HG02840 (cell line): ENCODE data around the gene TSPAN11.
"Not testable (repeated sequence)": the region's sequence is repeated elsewhere in the genome, so short reads cannot be mapped to it uniquely, and the experiment has no call there.

Experiments
- ATAC-seq: cut with Tn5 transposase; IDR thresholded peaks from one replicate; pipeline ENCODE4 v1.9.1; 2021; ENCODE audit warnings: mild to moderate bottlenecking, moderate library complexity, moderate number of reproducible peaks; ENCODE audit not compliant: unreplicated experiment, low FRiP score

TSPAN11 gene, protein sequence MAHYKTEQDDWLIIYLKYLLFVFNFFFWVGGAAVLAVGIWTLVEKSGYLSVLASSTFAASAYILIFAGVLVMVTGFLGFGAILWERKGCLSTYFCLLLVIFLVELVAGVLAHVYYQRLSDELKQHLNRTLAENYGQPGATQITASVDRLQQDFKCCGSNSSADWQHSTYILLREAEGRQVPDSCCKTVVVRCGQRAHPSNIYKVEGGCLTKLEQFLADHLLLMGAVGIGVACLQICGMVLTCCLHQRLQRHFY

GRCh38 chr12:30926243-30927221 lies at the start of gene TSPAN11:
TSPAN11 (plus strand) TSS chr12:30926748; CDS start chr12:30953992, 27,244 bp downstream.
- ATAC-seq: no peak

DNA sequence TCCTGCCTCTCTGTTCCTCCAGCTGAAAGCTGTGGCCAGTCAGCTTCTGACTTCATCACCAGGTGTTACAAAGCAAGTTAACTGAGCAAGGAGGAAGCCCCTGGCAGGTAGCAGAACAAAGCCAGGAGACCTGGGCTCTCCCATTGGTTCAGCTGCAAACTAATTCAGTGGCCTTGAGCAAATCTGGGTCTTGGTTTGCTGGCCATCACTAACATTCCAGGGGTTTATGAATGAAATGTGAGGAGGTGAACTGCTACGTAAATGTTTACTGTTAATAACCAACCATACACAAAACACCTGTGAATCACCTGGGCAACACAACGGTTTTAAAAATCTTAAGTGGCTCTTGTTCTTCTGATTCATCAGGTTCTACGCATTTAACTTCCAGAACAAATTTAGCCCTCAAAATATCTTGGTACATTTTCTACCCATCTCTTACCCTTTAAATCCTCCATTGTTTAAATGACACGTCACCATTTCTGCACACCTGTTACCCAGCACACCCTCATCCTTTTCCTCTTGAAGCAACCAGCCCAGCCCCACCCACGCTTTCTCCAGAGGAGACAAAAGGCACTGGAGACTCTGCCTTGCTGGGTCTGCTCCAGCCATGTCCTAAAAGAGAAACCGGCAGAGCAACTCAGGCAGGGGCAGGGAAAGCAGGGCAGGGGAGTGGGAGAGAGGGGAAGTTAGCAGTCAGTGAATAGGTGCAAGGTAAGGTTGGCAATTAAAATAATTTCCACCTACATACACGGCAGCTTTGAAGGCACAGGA lies 49.3 kb upstream of the TSPAN11 start:
- no peak for ATAC-seq

- ATAC-seq: no peak
Measured at GRCh38 chr12:30878024-30878423, 48.5 kb upstream of the TSPAN11 start.

DNA sequence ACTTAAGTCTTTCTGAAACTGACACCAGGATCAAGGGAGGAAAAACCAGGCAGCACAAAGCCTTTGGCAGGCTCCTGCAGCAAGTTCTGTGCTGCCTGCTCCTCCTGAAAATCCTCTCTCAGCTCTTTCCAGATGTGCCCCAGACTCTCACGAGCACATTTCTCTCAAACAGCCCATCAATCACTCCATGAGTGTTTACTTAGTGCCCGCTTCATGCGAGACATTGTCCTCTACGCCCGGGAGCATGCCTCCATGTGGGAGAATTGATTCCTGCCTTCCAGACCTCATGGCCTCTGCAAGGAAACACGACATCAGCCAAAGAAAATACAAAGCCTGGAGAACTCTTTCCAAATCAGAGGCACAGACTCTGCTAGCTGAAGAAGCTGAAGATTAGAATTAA lies 46.5 kb upstream of the TSPAN11 start:
- no peak for ATAC-seq

DNA sequence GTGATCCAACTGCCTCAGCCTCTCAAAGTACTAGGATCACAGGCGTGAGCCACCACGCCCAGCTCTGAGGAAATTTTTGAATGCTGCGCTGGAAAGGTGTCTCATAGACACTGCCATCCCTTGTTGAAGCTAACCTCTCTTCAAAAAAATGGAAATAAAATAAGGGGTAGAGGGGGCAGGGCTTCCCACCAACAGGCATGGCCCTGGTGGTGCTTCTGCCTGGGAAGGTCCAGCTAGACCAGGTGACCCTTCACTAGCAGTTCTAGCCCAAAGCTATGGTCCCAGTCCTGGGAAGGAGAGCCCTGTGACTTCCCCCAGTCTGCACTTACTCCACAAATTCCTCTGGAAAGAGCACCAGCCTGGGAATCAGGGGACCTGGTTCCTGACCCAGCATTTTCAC lies 45.7 kb upstream of the TSPAN11 start:
- ATAC-seq: no peak

GRCh38 chr12:30882706-30883105 lies 43.8 kb upstream of the TSPAN11 start:
- no peak for ATAC-seq

- no peak for ATAC-seq
Measured at GRCh38 chr12:30884799-30885198, 41.7 kb upstream of the TSPAN11 start.

- no peak for ATAC-seq
Measured at GRCh38 chr12:30885321-30885720, 41.2 kb upstream of the TSPAN11 start.

- no peak for ATAC-seq
Measured at GRCh38 chr12:30887226-30887625, 39.3 kb upstream of the TSPAN11 start.

GRCh38 chr12:30888241-30888640 lies 38.3 kb upstream of the TSPAN11 start:
- no peak for ATAC-seq

- ATAC-seq: not testable (repeated sequence)
Measured at GRCh38 chr12:30894531-30894930, 32.0 kb upstream of the TSPAN11 start.

GRCh38 chr12:30896461-30896860 lies 30.1 kb upstream of the TSPAN11 start:
- no peak for ATAC-seq

DNA sequence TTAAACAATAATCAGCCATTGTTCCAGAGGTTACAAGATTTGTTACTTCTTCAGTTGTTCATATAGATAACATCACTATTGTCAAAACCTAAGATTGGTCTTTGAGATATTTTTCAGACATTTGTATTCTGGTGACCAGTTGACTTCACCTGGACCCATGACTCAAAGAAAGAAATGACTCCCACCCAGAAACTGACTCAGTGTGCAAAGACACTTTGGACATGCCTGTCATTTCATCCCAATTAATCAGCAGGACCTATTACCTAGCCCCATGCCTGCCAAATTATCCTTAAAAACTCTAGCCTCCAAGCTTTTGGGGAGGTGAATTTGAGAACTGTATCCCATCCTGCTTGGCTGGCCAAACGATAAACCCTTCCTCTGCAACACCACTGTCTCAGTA lies 27.7 kb upstream of the TSPAN11 start:
- no peak for ATAC-seq

DNA sequence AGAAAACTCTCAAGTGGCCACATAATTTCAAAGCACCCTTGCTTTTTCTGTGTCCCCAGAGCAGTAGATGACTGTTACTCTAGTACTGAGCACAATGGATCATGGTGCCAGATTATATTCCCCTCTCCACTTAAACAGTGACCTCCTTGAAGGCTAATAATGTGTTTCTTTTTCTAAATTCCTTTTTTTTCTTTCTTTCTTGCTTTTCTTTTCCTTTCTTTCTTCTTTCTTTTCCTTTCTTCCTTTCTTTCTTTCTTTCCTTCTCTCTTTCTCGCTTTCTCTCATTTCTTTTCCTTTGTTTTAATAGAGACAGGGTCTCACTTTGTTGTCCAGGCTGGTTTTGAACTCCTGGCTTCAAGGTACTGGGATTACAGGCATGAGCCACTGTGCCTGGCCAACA lies 26.2 kb upstream of the TSPAN11 start:
- ATAC-seq: no peak

GRCh38 chr12:30902001-30902400 lies 24.5 kb upstream of the TSPAN11 start:
- ATAC-seq: no peak

DNA sequence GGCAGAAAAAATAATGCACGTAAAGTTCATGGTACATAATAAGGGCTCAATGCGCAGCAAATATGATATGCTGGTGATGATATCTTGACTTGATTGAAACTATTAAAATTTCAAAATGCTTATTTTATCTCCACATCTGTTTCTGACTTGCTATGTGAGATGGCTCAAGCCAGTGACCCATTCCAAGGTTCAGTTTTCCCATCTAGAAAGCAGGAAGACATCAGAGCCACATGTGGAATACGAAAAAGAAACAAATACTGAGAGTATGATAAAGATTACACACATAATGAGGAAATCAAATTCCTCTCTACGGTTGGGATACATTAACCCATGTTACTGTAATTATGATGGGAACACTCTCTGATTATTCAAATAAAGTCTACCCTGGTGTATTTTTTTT lies 24.0 kb upstream of the TSPAN11 start:
- ATAC-seq: no peak

DNA sequence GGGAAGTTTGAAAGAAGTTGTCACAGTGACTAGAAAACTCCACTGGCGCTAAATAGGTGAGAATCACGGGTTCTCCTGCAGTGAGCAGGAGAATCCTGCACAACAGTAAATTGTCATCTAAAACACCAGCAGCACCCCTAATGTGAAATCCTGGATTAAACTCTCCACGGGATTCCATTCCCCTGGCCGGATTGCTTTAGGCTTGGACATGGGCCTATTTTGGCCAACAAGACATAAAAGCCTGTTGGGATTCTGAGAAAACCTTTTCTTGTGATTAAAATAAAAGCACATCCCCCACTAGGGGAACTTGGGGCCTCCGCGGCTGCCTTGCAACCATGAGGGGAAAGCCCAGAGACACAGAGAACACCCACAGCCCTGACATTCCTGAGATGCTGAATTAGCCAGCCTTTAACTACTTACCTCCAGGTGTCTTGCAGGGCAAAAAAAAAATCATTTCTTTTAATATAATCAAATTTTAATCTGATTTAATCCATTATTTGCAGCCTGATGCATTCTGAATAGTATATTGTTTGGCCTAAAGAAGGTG lies 21.0 kb upstream of the TSPAN11 start:
- no peak for ATAC-seq

- ATAC-seq: no peak
Measured at GRCh38 chr12:30908076-30908721, 18.3 kb upstream of the TSPAN11 start.

GRCh38 chr12:30908722-30909348 lies 17.7 kb upstream of the TSPAN11 start:
- ATAC-seq: no peak
